Endothelial cell of umbilical vein (primary cell): ENCODE results near the gene RPS21.

Source experiments
- CTCF ChIP-seq, 2 donors: IDR thresholded peaks; 1 replicate in 1 of 2; 2 replicates in 1 of 2; pipeline ENCODE4 v1.5.1; 2011; ENCODE audit warnings: low read length in 2 of 2, mild to moderate bottlenecking in 2 of 2, moderate library complexity in 2 of 2, control low read depth in 1 of 2, inconsistent platforms in 1 of 2, low read depth in 1 of 2; ENCODE audit not compliant: insufficient read depth in 1 of 2; ENCODE audit errors: extremely low read depth in 1 of 2
- EZH2 ChIP-seq: IDR thresholded peaks from 2 replicates; pipeline ENCODE4 v1.6.1; 2012; ENCODE audit warnings: borderline replicate concordance, low read depth, mild to moderate bottlenecking, moderate library complexity, low read length, inconsistent platforms; ENCODE audit not compliant: severe bottlenecking
- JUN ChIP-seq: IDR thresholded peaks from 2 replicates; pipeline ENCODE4 v1.6.1; 2011; ENCODE audit warnings: borderline replicate concordance, low read depth; ENCODE audit not compliant: insufficient read length, insufficient read depth
- MYC ChIP-seq: IDR thresholded peaks from one replicate; pipeline ENCODE4 v1.6.1; 2011; ENCODE audit warnings: mild to moderate bottlenecking, low read depth, low read length
- POLR2A ChIP-seq: IDR thresholded peaks from 2 replicates; pipeline ENCODE4 v1.6.1; 2012; ENCODE audit warnings: low read depth, mild to moderate bottlenecking, control low read depth, low read length
- POLR2AphosphoS5 ChIP-seq: IDR thresholded peaks from 2 replicates; pipeline ENCODE4 v1.6.1; 2012; ENCODE audit warnings: low read depth, mild to moderate bottlenecking, control low read depth, low read length, moderate library complexity; ENCODE audit not compliant: insufficient read depth

GRCh38 chr20:62429455-62430310 lies 42.8 kb downstream of the RPS21 start:
- TF ChIP-seq JUN (no peak), POLR2A (no peak), POLR2AphosphoS5 (no peak), CTCF (IDR thresholded peaks at IDR 0.05; ENCODE audit: extremely low read depth in 1 of 2, insufficient read depth in 1 of 2, low read depth in 1 of 2, low read length in 2 of 2) (no peak), MYC (no peak), EZH2 (no peak)
